GM12891 (cell line): ENCODE measurements around the gene NEDD4L.

Experiments used
- POLR2A ChIP-seq: IDR thresholded peaks from 2 replicates; pipeline ENCODE4 v1.6.1; 2011; ENCODE audit warnings: low read depth, low read length, control low read depth
- POLR2AphosphoS5 ChIP-seq: IDR thresholded peaks from 2 replicates; pipeline ENCODE4 v1.6.1; 2011; ENCODE audit warnings: low read depth, low read length, control low read depth
- POU2F2 ChIP-seq: IDR thresholded peaks from 2 replicates; pipeline ENCODE4 v1.6.1; 2011; ENCODE audit warnings: low read depth, mild to moderate bottlenecking, control low read depth, low read length, moderate library complexity
- TAF1 ChIP-seq: IDR thresholded peaks from 2 replicates; pipeline ENCODE4 v1.6.1; 2011; ENCODE audit warnings: low read depth, low read length, control low read depth

GRCh38 chr18:58103339-58103985 lies 59.4 kb downstream of the NEDD4L start:
- TF ChIP-seq POLR2A (no peak), POLR2AphosphoS5 (no peak), TAF1 (no peak), POU2F2 (no peak)
